C4-2B (cell line): ENCODE data around the gene GCAT.
A peak's percentile ranks its signal among the peaks of the same experiment; 100 is the strongest.

Experiments used
- ZFX ChIP-seq: fragments of 450-650 bp; IDR thresholded peaks from 2 replicates; pipeline ENCODE4 v1.6.1; 2017
- TF ChIP-seq, protein P1 (sequence below): fragments of 450-650 bp; conservative IDR thresholded peaks from 2 replicates; pipeline ENCODE4 v1.5.1; 2017; ENCODE audit warnings: mild to moderate bottlenecking

DNA sequence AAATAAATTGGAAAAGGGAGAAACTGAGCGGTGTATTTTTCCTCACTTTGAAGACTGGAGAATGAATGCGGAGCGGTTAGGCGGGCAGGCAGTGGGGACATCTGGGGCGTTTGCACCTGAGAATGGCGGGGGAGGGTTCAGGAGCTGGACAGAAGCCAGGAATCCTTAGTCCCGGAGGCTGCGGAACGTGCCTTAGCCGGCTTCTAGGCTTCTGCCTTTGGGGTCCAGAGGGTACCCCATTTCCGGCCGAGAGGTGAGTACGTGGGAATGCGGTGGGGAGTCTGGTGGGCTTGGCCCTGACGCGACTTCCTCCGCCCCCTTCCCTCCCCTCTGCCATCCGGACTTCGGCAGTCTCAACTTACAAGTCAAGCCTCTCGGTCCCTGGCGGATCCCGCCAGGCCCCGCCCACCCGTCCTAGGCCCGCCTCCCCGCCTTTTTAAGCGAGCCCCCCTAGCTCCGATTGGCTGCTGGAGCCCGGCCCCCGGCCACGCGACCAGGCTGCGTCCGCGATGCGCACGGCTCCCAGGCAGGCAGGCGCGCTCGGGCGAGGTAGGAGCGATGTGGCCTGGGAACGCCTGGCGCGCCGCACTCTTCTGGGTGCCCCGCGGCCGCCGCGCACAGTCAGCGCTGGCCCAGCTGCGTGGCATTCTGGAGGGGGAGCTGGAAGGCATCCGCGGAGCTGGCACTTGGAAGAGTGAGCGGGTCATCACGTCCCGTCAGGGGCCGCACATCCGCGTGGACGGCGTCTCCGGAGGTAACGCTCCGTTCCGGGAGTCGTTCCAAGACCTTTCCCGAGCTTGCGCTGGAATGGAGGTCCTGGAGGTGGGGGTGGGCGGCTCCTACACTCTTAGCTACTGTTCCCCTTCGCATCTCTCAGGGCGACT lies at the start of gene GCAT:
- TF ChIP-seq, protein P1, sequence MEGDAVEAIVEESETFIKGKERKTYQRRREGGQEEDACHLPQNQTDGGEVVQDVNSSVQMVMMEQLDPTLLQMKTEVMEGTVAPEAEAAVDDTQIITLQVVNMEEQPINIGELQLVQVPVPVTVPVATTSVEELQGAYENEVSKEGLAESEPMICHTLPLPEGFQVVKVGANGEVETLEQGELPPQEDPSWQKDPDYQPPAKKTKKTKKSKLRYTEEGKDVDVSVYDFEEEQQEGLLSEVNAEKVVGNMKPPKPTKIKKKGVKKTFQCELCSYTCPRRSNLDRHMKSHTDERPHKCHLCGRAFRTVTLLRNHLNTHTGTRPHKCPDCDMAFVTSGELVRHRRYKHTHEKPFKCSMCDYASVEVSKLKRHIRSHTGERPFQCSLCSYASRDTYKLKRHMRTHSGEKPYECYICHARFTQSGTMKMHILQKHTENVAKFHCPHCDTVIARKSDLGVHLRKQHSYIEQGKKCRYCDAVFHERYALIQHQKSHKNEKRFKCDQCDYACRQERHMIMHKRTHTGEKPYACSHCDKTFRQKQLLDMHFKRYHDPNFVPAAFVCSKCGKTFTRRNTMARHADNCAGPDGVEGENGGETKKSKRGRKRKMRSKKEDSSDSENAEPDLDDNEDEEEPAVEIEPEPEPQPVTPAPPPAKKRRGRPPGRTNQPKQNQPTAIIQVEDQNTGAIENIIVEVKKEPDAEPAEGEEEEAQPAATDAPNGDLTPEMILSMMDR, result no peak
- peak; percentile 27; the same call in 1 of the 2 replicates for TF ChIP-seq ZFX
